Measurements from ENCODE around the gene CARM1. TPM values are rescaled to one million over a fixed set of nuclear protein-coding genes. Genes with fewer than 3 reads are reported as not detected.
"Not testable (repeated sequence)": the region's sequence is repeated elsewhere in the genome, so short reads cannot be mapped to it uniquely, and the experiment has no call there.

The CARM1 gene
- polyA plus RNA-seq, 1 donor, result 75.2 TPM

- DNase-seq, result no peak
Measured at GRCh38 chr19:10935371-10936059, 64.2 kb downstream of the CARM1 start.

GRCh38 chr19:10936661-10937084 is 65.3 kb downstream of the CARM1 start:
- DNase-seq, result peak; percentile 71

- not testable (repeated sequence) for DNase-seq
Measured at GRCh38 chr19:10941649-10942048, 70.3 kb downstream of the CARM1 start.

- not testable (repeated sequence) for DNase-seq
Measured at GRCh38 chr19:10943412-10943811, 72.1 kb downstream of the CARM1 start.

- DNase-seq, result no peak
Measured at GRCh38 chr19:10945264-10945663, 73.9 kb downstream of the CARM1 start.

- DNase-seq, result no peak
Measured at GRCh38 chr19:10946958-10947657, 75.8 kb downstream of the CARM1 start.

GRCh38 chr19:10952809-10953208 is 81.5 kb downstream of the CARM1 start:
- DNase-seq, result no peak

GRCh38 chr19:10959277-10959968 is 88.1 kb downstream of the CARM1 start:
- not testable (repeated sequence) for DNase-seq

GRCh38 chr19:10960314-10961072 is 89.1 kb downstream of the CARM1 start, which contains the start of gene SMARCA4:
Gene SMARCA4 (plus strand): TSS chr19:10961030. CDS start chr19:10984152, 23,122 bp downstream.
- peak; percentile 100 for DNase-seq

GRCh38 chr19:10961073-10961860 is 89.9 kb downstream of the CARM1 start:
- DNase-seq, result peak; percentile 29

GRCh38 chr19:10962863-10963262 is 91.5 kb downstream of the CARM1 start:
- DNase-seq, result no peak

GRCh38 chr19:10963865-10964264 is 92.5 kb downstream of the CARM1 start:
- no peak for DNase-seq

- DNase-seq, result no peak
Measured at GRCh38 chr19:10964903-10965302, 93.5 kb downstream of the CARM1 start.

GRCh38 chr19:10965398-10965797 is 94.0 kb downstream of the CARM1 start:
- DNase-seq, result no peak

GRCh38 chr19:10966809-10967208 is 95.5 kb downstream of the CARM1 start:
- no peak for DNase-seq

GRCh38 chr19:10968527-10969135 is 97.3 kb downstream of the CARM1 start:
- no peak for DNase-seq

- DNase-seq, result no peak
Measured at GRCh38 chr19:10971107-10971726, 99.9 kb downstream of the CARM1 start.

All from hindlimb muscle (tissue), 1 donor.